ENCODE measurements around the gene PZP.

PZP gene

DNA sequence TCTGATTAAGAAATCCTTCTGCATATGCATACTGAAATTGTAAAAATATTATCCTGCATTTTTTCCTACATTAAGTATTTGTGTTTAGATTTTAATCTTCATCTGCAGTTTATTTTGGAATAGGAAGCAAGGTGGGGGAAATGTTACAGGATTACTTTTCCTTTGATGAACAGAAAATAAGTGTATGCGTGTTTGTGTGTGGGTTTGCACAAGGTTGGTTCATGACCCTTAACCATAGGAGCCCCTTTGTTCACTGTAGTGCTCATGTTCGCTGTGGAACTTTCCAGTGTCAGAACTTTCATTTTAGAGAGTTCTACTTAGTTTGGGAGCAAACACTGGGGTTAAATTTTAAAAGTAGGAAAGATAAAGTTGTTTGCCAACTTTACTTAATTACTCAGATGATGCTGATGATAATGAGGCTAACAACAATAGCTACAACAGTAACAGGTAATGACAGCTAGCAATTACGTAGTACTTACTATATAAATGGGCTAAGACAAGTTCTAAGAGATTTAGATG is 86.0 kb downstream of the PZP start:
- no peak for FAIRE-seq

DNA sequence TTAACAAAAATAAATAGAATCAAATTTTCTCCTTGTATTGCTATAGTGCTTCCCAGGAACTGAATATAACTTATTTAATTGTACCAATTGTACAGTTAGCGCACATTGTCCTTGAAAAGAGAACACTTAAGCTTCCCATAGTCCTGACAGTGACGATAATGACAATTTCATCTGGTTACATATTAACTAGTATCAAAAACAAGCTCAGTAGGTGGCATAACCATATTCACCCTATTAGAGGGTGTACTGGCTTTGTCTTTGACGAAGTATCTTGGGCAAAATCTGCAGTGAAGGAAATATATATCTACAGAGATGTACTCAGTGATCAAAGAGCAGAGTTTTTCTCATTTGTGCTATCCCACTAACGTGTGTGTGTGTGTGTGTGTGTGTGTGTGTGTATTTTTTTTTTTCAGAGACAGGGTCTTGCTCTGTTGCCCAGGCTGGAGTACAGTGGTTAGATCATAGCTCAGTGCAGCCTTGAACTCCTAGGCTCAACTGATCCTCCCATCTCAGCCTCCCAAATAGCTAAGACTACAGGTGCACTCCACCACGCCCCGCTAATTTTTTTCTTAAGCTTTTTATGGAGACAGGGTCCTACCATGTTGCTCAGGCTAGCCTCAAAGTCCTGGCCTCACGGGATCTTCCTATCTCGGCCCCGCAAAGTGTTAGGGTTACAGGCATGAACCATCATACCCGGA is 87.6 kb downstream of the PZP start:
- FAIRE-seq = no peak

DNA sequence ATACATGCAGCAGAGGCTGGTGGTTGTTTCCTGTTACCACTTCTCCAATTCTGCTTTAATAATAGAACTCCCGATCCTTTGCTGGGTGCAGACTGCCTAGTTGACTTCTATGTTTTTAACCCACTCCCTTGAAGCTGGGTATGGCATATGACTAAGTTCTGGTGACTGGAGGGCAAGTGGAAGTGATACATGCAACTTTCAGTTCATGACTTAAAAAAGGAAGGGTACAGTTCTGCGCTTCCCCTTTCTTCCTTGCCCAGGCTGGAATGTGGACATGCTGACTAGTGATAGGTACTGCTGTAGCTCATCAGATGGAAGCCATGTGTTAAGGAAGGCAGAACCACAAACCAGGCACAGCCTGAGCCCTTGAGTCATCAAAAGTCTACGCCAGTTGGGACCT is 90.0 kb downstream of the PZP start:
- FAIRE-seq = no peak

DNA sequence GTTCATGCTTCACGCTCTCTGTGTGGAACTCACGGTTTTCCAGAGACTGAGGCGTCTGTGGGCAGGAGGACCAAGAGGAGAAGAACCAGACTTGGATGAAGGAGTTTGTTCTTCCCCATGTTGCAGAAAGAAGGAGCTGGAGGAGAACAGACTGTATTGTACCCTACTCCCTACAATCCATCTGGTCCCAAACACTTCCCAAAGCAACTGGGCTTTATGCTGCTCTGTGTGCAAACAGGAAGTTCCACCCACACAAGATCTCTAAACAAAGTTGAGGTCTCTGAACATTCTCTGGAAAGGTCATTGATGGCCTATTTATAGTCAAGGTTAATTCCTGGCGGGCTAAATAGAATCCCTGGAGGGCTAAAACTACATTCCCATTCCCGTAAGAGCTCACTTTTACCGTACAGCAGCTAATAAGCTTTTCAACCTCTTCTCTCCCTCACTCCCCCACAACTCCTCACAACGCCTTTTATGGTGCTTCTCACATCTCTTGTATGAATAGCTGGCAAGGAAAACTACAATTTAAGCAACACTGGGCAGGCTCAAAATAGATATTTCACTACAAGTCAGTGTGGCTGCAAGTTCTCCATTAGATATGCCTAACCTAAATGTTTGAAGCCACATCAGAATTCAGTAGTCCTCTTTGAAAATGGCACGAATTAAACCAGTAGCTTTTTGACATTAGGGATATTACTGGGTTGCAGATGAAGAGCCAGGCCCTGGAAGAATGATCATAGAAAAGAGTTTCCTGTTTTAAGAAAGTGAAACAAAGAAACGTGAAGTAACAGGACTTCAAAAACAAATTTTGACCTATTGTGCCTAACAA is 92.2 kb downstream of the PZP start, which contains the start of gene A2M:
TSS of gene A2M (minus strand) at position 189 of the 829 bp plus-strand sequence. CDS start at position 119, 70 bp downstream.
- no peak for FAIRE-seq

- no peak for FAIRE-seq
Measured at GRCh38 chr12:9114946-9115345, 93.2 kb downstream of the PZP start.

DNA sequence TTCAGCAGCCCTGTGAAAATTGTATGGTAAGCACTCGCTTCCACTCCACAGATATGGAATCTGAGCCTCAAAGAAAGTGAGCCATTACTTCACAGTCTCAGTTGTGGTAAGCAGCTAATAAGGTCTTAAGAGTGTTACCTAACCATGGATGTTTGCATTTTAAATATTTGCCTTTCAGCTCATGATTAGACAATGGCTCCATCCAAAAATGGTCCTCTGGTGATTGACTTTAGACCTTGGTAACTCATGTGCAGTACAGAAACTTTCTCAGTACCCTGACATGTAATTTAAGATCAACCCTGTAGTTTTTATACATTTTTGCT is 94.2 kb downstream of the PZP start:
- FAIRE-seq = no peak

GRCh38 chr12:9113296-9113986 is 94.8 kb downstream of the PZP start:
- FAIRE-seq = no peak

GRCh38 chr12:9112076-9112853 is 95.9 kb downstream of the PZP start:
- no peak for FAIRE-seq

- FAIRE-seq = no peak
Measured at GRCh38 chr12:9111525-9111924, 96.7 kb downstream of the PZP start.

DNA sequence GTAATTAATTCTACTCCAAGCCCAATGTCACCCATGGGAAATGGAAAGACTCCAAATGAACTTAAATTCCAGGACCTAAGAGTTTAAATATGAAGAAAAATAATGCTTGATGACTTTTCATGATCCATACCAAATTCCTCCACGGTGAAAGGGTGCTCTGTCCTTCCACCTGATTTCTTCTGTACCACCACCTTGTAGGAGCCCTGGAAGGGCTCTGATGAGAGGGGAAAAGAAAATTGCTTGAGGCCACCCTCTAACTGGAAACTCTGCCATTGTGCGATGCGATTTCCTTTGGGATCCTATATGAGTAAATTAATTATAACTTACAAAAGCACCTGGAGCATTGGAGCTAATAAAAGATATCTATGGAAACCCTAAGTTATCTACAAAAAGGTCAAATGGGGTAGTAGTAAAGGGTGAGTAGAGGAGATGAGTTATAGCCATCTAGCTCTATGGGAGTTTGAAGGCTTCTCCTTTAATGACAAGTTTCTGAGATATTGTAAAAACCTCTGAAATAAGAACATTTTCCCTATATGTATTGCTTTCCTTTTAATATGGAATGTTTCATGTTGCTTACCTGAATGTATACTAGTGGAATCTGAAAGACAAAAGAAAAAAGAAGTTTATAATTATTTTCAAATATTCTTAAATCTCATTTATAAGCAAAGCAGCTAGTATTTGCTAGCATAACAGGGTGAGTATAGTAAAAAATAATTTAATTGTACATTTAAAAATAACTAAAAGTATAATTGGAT is 98.3 kb downstream of the PZP start:
- no peak for FAIRE-seq

DNA sequence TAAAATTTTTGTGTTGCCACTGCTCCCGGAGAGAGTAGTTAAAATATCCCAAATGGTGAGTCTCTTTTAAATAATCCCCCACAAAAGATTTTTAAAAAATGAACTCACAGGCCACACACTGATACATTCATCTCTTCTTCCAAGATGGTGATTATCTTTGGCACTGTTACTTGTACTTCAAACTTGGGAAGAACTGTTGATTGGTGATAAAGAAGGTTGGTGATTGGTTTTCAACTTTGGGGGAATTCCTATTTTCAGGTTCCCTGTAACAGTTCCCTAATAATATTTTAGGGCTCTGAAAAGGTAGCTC is 99.0 kb downstream of the PZP start:
- FAIRE-seq = no peak

DNA sequence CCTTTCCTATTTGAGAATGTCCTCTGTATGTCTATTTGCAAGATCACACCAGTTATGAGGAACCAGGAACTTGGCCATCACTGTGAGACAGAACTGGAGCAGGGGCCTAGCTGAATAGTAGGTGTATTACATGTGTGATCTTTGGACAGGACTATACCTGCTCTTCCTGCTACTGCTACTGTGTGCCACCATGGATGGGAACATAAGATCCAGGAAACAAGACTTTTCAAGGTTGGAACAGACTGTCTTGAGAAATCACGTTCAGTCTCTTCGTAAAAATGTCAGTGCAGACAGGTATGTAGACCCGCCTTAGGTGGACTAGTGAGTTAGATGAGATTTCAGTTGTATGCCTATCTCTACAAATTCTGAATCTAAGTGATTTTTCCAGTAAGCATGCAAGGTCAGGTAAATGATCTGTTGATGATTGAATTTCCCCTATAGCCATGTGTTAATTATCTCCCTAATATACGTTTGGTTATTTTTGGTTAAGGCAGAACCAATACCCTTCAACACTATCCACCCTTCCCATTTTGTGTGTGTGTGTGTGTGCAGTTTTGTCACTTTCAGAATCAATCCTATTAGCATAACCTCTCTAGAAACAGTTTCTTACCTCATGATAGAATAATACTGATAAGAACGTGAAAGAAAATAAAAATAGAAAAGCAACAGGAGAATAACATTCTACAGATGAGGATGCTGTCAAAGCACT is 99.5 kb downstream of the PZP start:
- no peak for FAIRE-seq

- no peak for FAIRE-seq
Measured at GRCh38 chr12:9107542-9107873, 100.7 kb downstream of the PZP start.

DNA sequence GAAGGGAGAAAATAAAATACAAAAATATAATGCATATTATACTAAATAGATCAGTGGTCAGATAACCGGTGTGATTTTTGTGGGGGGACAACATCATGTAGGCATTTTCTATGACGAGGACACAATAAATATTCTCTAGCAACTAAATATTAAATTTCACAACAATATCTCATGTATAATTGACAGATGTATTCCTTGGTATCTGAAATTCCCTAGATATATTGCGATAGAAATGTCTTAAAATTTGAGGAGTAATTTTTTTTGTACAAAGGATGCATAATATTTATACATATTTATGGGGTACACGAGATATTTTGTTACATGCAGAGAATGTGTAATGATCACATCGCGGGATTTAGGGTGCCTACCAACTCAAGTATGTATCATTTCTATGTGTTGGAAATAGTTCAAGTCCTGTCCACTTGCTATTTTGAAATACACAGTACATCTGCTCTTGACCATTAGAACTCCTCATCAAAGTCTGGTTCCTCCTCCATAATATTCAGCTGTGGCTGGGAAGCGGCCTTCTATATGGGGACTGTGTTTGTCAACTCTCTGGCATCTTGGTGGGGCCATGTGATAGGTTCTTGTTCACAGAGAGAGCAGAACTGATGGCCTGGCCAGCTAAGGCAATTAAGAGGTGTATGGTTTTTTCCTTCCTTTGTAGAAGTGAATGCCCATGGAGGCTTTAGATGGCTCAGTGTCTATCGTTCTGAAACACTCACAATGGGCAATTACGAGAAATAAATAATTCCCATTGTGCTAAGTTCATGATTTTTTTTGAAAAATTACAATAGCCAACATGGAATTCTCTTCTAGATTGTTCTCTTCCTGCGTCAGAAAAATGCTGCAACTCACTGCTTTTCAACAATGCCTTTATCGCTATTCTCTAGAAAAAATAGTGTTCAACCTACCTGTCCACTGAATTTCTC is 101.3 kb downstream of the PZP start:
- no peak for FAIRE-seq

DNA sequence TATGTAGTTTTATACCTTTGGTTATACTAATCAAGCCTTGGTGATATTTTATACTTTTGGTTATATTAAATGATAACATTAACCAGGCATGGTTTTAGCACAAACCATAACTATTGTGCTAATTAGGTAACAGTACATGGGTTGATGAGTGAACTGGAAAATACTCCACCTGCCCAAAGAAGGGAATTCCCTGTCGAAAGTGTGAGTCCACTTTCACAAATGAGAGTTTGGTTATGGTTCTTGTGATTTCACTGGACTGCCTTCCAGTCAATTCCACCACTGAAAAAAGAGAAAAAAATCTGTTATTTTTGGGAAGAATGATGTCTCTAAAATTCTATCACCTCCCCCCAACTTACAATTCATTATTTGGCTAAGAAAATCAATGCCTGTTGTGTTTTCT is 102.1 kb downstream of the PZP start:
- FAIRE-seq = no peak

DNA sequence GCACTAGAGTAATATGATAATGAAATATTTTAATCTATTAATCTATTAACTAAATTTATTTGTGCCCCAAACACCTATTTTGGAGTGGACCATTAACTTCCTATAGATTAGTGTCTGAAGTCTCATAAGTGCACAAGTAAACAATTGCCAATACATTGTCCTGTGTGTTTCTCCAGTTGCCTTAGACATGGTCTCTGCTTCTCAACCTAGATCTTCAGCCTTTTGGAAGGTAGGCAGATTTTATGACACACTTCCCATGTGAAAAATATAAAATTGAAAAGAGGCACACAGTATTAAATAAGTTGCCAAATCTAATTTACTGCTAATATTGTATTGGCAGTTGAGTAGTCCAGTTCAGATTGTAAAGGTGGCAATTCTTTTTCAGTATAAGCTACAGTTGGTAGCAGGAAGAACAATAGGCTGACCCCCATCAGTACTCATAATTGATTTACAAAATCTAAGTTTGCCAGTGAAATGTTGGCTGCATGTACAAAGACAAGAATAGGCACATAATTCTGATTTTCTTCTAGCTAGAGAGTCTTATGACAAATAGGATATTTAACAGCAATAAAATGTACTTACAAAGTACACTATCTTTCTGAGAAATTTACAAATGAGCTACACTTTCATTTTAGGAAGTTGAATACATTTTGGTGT is 103.3 kb downstream of the PZP start:
- no peak for FAIRE-seq

GRCh38 chr12:9104087-9104486 is 104.1 kb downstream of the PZP start:
- FAIRE-seq = no peak

DNA sequence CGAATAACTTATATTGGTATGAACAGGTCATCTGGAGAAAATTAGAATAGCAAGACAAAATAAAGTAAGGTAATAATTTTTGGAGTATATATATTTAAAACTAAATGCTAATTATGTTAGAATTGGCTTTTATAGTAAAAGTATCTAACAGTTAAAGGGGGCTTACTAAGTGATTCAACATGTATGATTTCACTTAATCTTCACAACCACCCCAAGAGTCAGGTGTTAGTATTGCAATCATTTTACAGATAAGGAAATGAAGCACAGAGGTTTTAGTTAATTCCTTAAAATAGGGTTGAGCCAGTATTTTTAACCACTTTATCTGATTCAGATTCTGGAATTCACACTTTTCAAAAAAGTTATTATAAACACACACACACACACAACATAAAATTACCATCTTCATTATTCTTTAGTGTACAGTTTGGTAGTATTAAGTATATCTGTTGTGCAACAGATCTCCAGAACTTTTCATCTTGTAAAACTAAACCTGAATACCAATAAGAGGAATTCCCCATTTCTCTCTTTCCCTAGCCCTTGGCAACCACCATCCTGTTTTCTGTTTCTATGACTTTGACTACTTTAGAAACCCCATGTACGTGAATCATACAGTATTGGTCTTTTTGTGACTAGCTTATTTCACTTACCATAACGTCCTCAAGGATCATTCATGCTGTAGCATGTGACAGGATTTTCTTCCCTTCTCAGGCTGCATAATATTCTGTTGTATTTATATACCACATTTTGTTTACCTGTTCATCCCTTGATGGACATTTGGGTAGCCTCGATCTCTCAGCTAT is 104.9 kb downstream of the PZP start:
- FAIRE-seq = no peak

DNA sequence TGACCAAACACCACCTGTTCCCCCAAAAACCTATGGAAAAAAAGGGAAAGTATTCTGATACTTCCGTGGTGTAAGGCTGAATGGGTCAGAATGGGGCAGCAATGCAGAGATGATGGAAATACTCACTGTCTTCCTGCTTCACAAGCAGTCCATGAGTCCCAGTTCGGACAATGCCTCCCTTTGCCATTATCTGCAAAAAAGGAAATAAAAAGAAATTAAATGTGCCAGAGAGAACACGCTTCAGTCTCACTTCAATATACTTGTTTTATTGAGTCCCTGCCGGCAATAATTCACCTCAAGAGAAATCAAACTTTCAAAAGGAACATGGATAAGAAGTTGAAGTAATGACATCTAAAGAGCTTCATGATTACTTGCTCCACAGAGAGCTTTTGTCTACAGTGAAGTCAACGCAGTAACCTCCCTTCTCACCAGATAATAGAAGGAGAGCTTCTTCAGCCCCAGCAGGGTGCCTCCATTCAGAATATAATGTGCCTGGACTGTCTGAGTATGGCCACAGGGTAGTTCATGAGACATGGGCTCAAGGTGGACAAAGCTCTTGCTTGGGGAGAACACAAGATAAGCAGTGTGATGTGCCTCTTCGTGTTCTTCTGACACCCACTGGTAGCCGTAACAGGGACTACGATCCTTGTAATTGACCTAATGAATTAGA is 107.0 kb downstream of the PZP start:
- FAIRE-seq = no peak
